Nephron (organoid): ENCODE measurements around the gene POFUT2.
A peak's percentile ranks its signal among the peaks of the same experiment; 100 is the strongest.

Experiments
- H3K27ac Mint-ChIP-seq, 3 experiments: 2 replicates each; pipeline ENCODE4 v1.8.0; 2020; ENCODE audit warnings: mixed read lengths in 3 of 3, mild to moderate bottlenecking in 2 of 3, moderate library complexity in 1 of 3
- H3K27me3 Mint-ChIP-seq: 2 replicates; pipeline ENCODE4 v1.8.0; 2021; ENCODE audit warnings: low read depth, mild to moderate bottlenecking, moderate library complexity, mixed read lengths
- H3K36me3 Mint-ChIP-seq: 2 replicates; pipeline ENCODE4 v1.8.0; 2020; ENCODE audit warnings: low read depth, mixed read lengths
- H3K4me1 Mint-ChIP-seq: 2 replicates; pipeline ENCODE4 v1.8.0; 2020; ENCODE audit warnings: mixed read lengths
- H3K4me3 Mint-ChIP-seq, 3 experiments: 2 replicates each; pipeline ENCODE4 v1.8.0; 2020; ENCODE audit warnings: mild to moderate bottlenecking in 3 of 3, mixed read lengths in 3 of 3, moderate library complexity in 2 of 3
- H3K9me3 Mint-ChIP-seq: 2 replicates; pipeline ENCODE4 v1.8.0; 2020; ENCODE audit warnings: mixed read lengths
- TF ChIP-seq, protein P1 (sequence below), 3 experiments: fragments of 200-600 bp; sonication (generic); IDR thresholded peaks; one replicate each; pipeline ENCODE4 v1.5.0; 2021; ENCODE audit warnings: antibody characterized with exemption in 3 of 3; ENCODE audit not compliant: unreplicated experiment in 3 of 3

Gene POFUT2

GRCh38 chr21:45288441-45288841 is 746 bp upstream of the POFUT2 start:
- H3K4me1 Mint-ChIP-seq: peaks cover 40% of the 10 kb centered on the region
- H3K4me3 Mint-ChIP-seq: peak overlapping the region; percentile 85 to 90 (median 86)
- TF ChIP-seq, protein P1, sequence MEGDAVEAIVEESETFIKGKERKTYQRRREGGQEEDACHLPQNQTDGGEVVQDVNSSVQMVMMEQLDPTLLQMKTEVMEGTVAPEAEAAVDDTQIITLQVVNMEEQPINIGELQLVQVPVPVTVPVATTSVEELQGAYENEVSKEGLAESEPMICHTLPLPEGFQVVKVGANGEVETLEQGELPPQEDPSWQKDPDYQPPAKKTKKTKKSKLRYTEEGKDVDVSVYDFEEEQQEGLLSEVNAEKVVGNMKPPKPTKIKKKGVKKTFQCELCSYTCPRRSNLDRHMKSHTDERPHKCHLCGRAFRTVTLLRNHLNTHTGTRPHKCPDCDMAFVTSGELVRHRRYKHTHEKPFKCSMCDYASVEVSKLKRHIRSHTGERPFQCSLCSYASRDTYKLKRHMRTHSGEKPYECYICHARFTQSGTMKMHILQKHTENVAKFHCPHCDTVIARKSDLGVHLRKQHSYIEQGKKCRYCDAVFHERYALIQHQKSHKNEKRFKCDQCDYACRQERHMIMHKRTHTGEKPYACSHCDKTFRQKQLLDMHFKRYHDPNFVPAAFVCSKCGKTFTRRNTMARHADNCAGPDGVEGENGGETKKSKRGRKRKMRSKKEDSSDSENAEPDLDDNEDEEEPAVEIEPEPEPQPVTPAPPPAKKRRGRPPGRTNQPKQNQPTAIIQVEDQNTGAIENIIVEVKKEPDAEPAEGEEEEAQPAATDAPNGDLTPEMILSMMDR (IDR thresholded peaks at IDR 0.05; ENCODE audit: unreplicated experiment in 3 of 3): no peak
- H3K36me3 Mint-ChIP-seq: peaks cover 19% of the 10 kb centered on the region
- H3K27me3 Mint-ChIP-seq: no peaks in the 10 kb centered on the region
- H3K9me3 Mint-ChIP-seq: no peaks in the 10 kb centered on the region
- no peak overlapping the region for H3K27ac Mint-ChIP-seq

DNA sequence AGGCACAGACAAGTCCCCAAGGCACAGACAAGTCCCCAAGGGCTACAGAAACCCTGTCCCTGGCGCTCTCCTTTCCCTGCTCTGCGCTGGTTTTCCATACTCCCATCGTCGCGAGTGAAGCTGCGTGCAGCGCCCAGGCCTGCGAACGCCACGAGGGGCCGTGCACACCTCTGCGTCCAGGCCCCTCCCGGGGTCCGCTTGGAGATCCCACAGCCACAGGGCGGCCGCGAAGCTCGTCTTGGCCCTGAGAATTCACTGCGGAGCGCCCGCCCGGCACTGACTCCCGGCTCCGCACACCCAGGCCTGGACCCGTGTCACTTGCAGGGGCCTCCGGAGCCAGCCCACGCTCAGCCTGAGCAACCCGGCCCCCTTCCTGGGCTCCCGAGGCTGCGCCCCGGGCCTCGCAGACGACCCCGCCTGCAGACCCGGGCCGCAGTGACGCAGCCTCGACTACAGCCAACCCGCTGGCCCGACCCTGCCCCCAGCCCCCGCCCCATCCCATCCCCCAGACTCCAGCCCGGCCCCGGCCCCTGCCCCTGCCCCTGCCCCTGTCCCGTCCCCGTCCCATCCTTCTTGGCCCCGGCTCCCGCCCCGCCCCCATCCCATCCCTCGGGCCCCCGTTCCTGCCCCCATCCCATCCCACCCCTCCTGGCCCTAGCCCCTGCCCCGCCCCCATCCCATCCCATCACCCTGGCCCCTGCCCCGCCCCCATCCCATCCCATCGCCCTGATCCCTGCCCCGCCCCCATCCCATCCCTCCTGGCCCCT is 841 bp downstream of the POFUT2 start:
- Mint-ChIP-seq H3K36me3 (peaks cover 21% of the 10 kb centered on the region), H3K9me3 (no peaks in the 10 kb centered on the region), H3K27me3 (no peaks in the 10 kb centered on the region), H3K27ac (no peak overlapping the region), H3K4me1 (peaks cover 28% of the 10 kb centered on the region), H3K4me3 (peak overlapping the region; percentile 90 to 92 (median 91))
- TF ChIP-seq, protein P1 (IDR thresholded peaks at IDR 0.05; ENCODE audit: unreplicated experiment in 3 of 3): no peak

DNA sequence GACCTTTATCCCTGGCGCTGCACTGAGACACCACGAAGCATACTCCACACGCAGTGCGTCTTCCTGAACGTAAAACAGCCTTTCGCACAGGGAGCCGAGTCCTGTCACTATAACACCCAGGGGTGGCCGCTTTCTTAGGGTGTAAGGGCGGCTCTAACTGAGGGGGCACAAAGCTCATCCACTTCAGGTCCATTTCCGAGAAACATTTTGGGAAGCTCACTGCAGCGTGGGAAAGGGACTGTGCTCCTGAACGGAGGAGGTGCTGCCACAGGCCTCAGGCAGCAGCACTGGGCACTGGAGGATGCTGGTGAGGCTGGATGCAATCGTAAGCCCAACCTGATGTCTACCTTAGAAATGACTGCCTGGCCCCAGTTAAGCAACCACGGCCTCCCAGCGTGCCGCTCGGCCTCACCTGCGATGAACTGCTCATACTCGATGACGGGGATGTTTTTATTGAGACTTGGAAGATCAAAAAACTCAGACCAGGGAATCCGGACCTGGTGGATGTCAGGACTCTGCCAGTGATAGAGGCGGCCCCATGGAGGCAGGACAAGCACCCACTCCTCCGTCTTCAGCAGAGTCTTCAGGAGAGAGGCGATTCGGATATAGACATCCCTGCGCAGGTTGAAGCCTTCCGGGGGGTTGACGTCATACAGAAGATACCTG is 2.3 kb downstream of the POFUT2 start:
- TF ChIP-seq, protein P1 (IDR thresholded peaks at IDR 0.05; ENCODE audit: unreplicated experiment in 3 of 3): no peak
- Mint-ChIP-seq H3K9me3 (no peaks in the 10 kb centered on the region), H3K4me3 (peak overlapping the region; percentile 74 to 77 (median 75)), H3K4me1 (peaks cover 31% of the 10 kb centered on the region), H3K36me3 (peaks cover 34% of the 10 kb centered on the region), H3K27me3 (no peaks in the 10 kb centered on the region), H3K27ac (no peak overlapping the region)

GRCh38 chr21:45284456-45284741 is 3.3 kb downstream of the POFUT2 start:
- H3K27ac Mint-ChIP-seq: no peak overlapping the region
- peaks cover 25% of the 10 kb centered on the region for H3K4me1 Mint-ChIP-seq
- H3K36me3 Mint-ChIP-seq: peaks cover 44% of the 10 kb centered on the region
- H3K4me3 Mint-ChIP-seq: peak overlapping the region in 2 of 3 experiments; percentile 23 to 74
- TF ChIP-seq, protein P1 (IDR thresholded peaks at IDR 0.05; ENCODE audit: unreplicated experiment in 3 of 3): no peak
- no peaks in the 10 kb centered on the region for H3K27me3 Mint-ChIP-seq
- no peaks in the 10 kb centered on the region for H3K9me3 Mint-ChIP-seq

DNA sequence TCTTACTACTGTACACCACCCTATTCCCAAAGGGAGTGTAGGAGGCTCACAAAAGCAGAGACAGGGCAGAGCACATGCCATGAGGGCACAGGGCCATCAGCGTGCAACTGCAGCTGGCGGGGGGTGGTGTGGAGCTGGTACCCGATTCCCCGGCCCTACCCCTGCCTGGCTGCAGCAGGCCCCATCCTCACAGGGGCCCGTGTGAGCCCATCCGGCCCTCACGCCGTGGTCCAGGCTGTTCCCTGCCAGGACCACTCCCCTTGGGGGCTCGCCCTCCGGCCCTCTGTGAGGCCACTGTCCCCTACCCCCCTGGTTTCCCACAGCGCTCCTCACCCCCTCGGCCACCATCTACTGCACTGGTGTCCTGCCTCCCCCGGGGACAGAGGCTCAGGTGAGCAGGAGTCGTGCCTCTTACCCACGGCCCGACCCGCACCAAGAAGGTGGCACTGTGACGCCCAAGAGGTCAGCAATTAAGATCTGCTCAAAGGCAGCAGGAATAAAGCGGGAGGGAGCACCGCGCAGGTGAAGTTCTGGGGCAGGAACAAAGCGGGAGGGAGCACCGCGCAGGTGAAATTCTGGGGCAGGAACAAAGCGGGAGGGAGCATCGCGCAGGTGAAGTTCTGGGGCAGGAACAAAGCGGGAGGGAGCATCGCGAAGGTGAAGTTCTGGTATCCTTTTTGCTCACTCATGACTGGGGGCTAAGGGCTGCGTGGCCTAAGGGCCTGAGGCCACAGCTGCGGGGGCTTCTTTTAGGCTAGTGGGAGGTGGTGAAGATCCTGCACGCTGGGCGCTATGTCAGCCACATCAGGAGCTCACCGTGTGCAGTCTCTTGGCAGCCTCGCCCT is 3.9 kb downstream of the POFUT2 start:
- peaks cover 47% of the 10 kb centered on the region for H3K36me3 Mint-ChIP-seq
- no peaks in the 10 kb centered on the region for H3K9me3 Mint-ChIP-seq
- H3K27ac Mint-ChIP-seq: no peak overlapping the region
- H3K27me3 Mint-ChIP-seq: no peaks in the 10 kb centered on the region
- TF ChIP-seq, protein P1 (IDR thresholded peaks at IDR 0.05; ENCODE audit: unreplicated experiment in 3 of 3): no peak
- peaks cover 25% of the 10 kb centered on the region for H3K4me1 Mint-ChIP-seq
- H3K4me3 Mint-ChIP-seq: peak overlapping the region; percentile 15 to 57 (median 49)
